Prostate gland (tissue), 1 donor: Measurements from ENCODE around the gene PIP5K1B.

Experiments used
- POLR2A ChIP-seq: fragments of 450-650 bp; IDR thresholded peaks from one replicate; pipeline ENCODE4 v1.6.1; 2016; ENCODE audit warnings: antibody characterized with exemption, mild to moderate bottlenecking
- POLR2AphosphoS5 ChIP-seq: sonication (generic); formaldehyde crosslinking; IDR thresholded peaks from one replicate; pipeline ENCODE4 v1.6.1; 2017; ENCODE audit warnings: antibody characterized with exemption

- TF ChIP-seq POLR2AphosphoS5 (no peak), POLR2A (no peak)
These were observed 66.3 kb downstream of the PIP5K1B start for GRCh38 chr9:68771376-68771775.
